Caco-2 (cell line): Measurements from ENCODE around the gene RBP4. TPM values are rescaled to one million over a fixed set of nuclear protein-coding genes. Genes with fewer than 3 reads are reported as not detected.

Source experiments
- BruUV-seq: library from RNA; stranded (reverse); fragments of 400-500 nt; replicated peaks from 2 replicates; lab custom pipeline; 2021; lab: Mats Ljungman, UMichigan
- CTCF ChIA-PET: fragments of 300-600 bp; sonication (Branson Sonifier 250); formaldehyde crosslinking; loops from one replicate; lab custom pipeline; 2022; ENCODE audit warnings: antibody characterized with exemption; lab: Charles Lee
- POLR2A ChIA-PET: fragments of 300-600 bp; sonication (Branson Sonifier 250); formaldehyde crosslinking; loops from one replicate; lab custom pipeline; 2022; ENCODE audit warnings: antibody characterized with exemption; lab: Charles Lee
- DNase-seq, 2 experiments: peaks; one replicate each; pipeline versions ENCODE4 v3.0.0 to v3.0.0-alpha.2; 2020 to 2022
- H3K27me3 ChIP-seq: replicated peaks from 2 replicates; pipeline ENCODE4 v1.6.0; 2011; ENCODE audit warnings: low read length; ENCODE audit not compliant: control insufficient read depth, insufficient read depth
- H3K36me3 ChIP-seq: 2 replicates; pipeline ENCODE4 v1.5.1; 2011; ENCODE audit warnings: low read length; ENCODE audit not compliant: control insufficient read depth, insufficient read depth
- H3K4me1 ChIP-seq: fragments of 250-450 bp; sonication (Bioruptor Pico); 2 replicates; pipeline ENCODE4 v1.5.1; 2020; ENCODE audit warnings: mild to moderate bottlenecking
- H3K4me3 ChIP-seq: 2 replicates; pipeline ENCODE4 v1.5.1; 2011; ENCODE audit warnings: low read depth, mild to moderate bottlenecking, control low read depth, low read length
- H3K9me3 ChIP-seq: fragments of 250-450 bp; sonication (Bioruptor Pico); 2 replicates; pipeline ENCODE4 v1.5.1; 2020; ENCODE audit warnings: mild to moderate bottlenecking, moderate library complexity
- H3K27ac Mint-ChIP-seq: one replicate; pipeline ENCODE4 v1.8.0; 2022; ENCODE audit warnings: mixed read lengths; ENCODE audit not compliant: unreplicated experiment
- H3K27me3 Mint-ChIP-seq: one replicate; pipeline ENCODE4 v1.8.0; 2022; ENCODE audit warnings: mixed read lengths; ENCODE audit not compliant: insufficient read depth, unreplicated experiment
- H3K36me3 Mint-ChIP-seq: one replicate; pipeline ENCODE4 v1.8.0; 2022; ENCODE audit warnings: mild to moderate bottlenecking, mixed read lengths; ENCODE audit not compliant: insufficient read depth, unreplicated experiment
- H3K4me1 Mint-ChIP-seq: one replicate; pipeline ENCODE4 v1.8.0; 2022; ENCODE audit warnings: low read depth, mixed read lengths; ENCODE audit not compliant: unreplicated experiment
- H3K4me3 Mint-ChIP-seq: one replicate; pipeline ENCODE4 v1.8.0; 2022; ENCODE audit warnings: mild to moderate bottlenecking, moderate library complexity, mixed read lengths; ENCODE audit not compliant: unreplicated experiment
- H3K9me3 Mint-ChIP-seq: one replicate; pipeline ENCODE4 v1.8.0; 2022; ENCODE audit warnings: mixed read lengths; ENCODE audit not compliant: unreplicated experiment
- CTCF ChIP-seq, 2 experiments: fragments of 200-600 bp in 1 of 2; IDR thresholded peaks; 1 replicate in 1 of 2; 2 replicates in 1 of 2; pipeline versions ENCODE4 v1.5.1 to v1.8.0; 2011 to 2022; ENCODE audit warnings: antibody characterized with exemption in 1 of 2, control low read depth in 1 of 2, inconsistent platforms in 1 of 2, low read depth in 1 of 2, low read length in 1 of 2, mild to moderate bottlenecking in 1 of 2, moderate library complexity in 1 of 2; ENCODE audit not compliant: insufficient read depth in 1 of 2, severe bottlenecking in 1 of 2, unreplicated experiment in 1 of 2
- intact Hi-C: fragments of 100-400 bp; cut with micrococcal nuclease; formaldehyde crosslinking; loops from one replicate; pipeline ENCODE4 v1.10.0; 2022; ENCODE audit not compliant: unreplicated experiment
- total RNA-seq: library from RNA; stranded (reverse); gene quantifications from 2 replicates; pipeline ENCODE4 v1.2.3, GENCODE V29; 2022

Gene RBP4
- total RNA-seq, 1 experiment from 2014 or later: 255 TPM

- POLR2A ChIA-PET: no interaction called here
- peak overlapping the region; percentile 65 for H3K4me3 ChIP-seq
- H3K4me3 Mint-ChIP-seq: peak overlapping the region; percentile 81
- no peak for TF ChIP-seq CTCF (IDR thresholded peaks at IDR 0.05; ENCODE audit: insufficient read depth in 1 of 2, low read depth in 1 of 2, low read length in 1 of 2, severe bottlenecking in 1 of 2, unreplicated experiment in 1 of 2)
- H3K36me3 ChIP-seq: no peaks in the 10 kb centered on the region
- no peak for DNase-seq
- no peaks in the 10 kb centered on the region for H3K27me3 Mint-ChIP-seq
- no peaks in the 10 kb centered on the region for H3K27me3 ChIP-seq
- CTCF ChIA-PET: interaction anchor here (0.6 kb wide), 1 partner anchor 127 kb away, joined by 3 read pairs; no protein-coding TSS in a partner anchor
- no peaks in the 10 kb centered on the region for H3K36me3 Mint-ChIP-seq
- peak overlapping the region; percentile 58 for H3K27ac Mint-ChIP-seq
- H3K9me3 Mint-ChIP-seq: no peaks in the 10 kb centered on the region
- peaks cover 11% of the 10 kb centered on the region for H3K4me1 Mint-ChIP-seq
- peaks cover 29% of the 10 kb centered on the region for H3K4me1 ChIP-seq
- H3K9me3 ChIP-seq: no peaks in the 10 kb centered on the region
- intact Hi-C loops: no loop called here
- BruUV-seq: TSS peak; percentile 42
These were observed 33.5 kb downstream of the RBP4 start for GRCh38 chr10:93567277-93568104.

- Mint-ChIP-seq H3K36me3 (no peaks in the 10 kb centered on the region), H3K27me3 (no peaks in the 10 kb centered on the region), H3K4me1 (peaks cover 14% of the 10 kb centered on the region), H3K9me3 (no peaks in the 10 kb centered on the region), H3K27ac (peak within 1 kb of the TSS; percentile 58), H3K4me3 (peak within 1 kb of the TSS; percentile 81)
- Histone ChIP-seq H3K27me3 (no peaks in the 10 kb centered on the region), H3K4me3 (peak within 1 kb of the TSS; percentile 65), H3K4me1 (peaks cover 29% of the 10 kb centered on the region), H3K36me3 (no peaks in the 10 kb centered on the region), H3K9me3 (no peaks in the 10 kb centered on the region)
- intact Hi-C loops: no loop called here
- ChIA-PET POLR2A (interaction anchor here (0.6 to 1.0 kb wide), 2 partner anchors 10 to 12 kb away, joined by 3 to 4 read pairs; no protein-coding TSS in a partner anchor), CTCF (interaction anchor here (0.6 to 0.9 kb wide), 2 partner anchors 12 to 114 kb away, joined by 4 to 6 read pairs; no protein-coding TSS in a partner anchor)
- BruUV-seq: no TSS peak
- TF ChIP-seq CTCF (IDR thresholded peaks at IDR 0.05; ENCODE audit: insufficient read depth in 1 of 2, low read depth in 1 of 2, low read length in 1 of 2, severe bottlenecking in 1 of 2, unreplicated experiment in 1 of 2): no peak
- DNase-seq: peak; percentile 81 to 82
These were observed 34.4 kb downstream of the RBP4 start, which contains the start of gene FFAR4 for GRCh38 chr10:93566435-93567276. Gene FFAR4, plus strand, starts transcription at chr10:93566665. Its CDS starts 56 bp downstream, at chr10:93566721.

- H3K27ac Mint-ChIP-seq: no peak overlapping the region
- POLR2A ChIA-PET: no interaction called here
- intact Hi-C loops: no loop called here
These were observed 35.6 kb downstream of the RBP4 start for GRCh38 chr10:93565446-93565845.

More at GRCh38 chr10:93565446-93565845, 35.6 kb downstream of the RBP4 start:
- BruUV-seq: no TSS peak
- H3K27me3 Mint-ChIP-seq: no peaks in the 10 kb centered on the region
- no peak for DNase-seq
- no peaks in the 10 kb centered on the region for H3K27me3 ChIP-seq
- H3K36me3 ChIP-seq: no peaks in the 10 kb centered on the region
- H3K9me3 ChIP-seq: no peaks in the 10 kb centered on the region
- CTCF ChIA-PET: no interaction called here
- peaks cover 8% of the 10 kb centered on the region for H3K4me1 Mint-ChIP-seq
- H3K4me3 ChIP-seq: no peak overlapping the region
- H3K4me3 Mint-ChIP-seq: peak overlapping the region; percentile 42
- no peak for TF ChIP-seq CTCF (IDR thresholded peaks at IDR 0.05; ENCODE audit: insufficient read depth in 1 of 2, low read depth in 1 of 2, low read length in 1 of 2, severe bottlenecking in 1 of 2, unreplicated experiment in 1 of 2)
- H3K4me1 ChIP-seq: peaks cover 18% of the 10 kb centered on the region
- H3K36me3 Mint-ChIP-seq: no peaks in the 10 kb centered on the region
- H3K9me3 Mint-ChIP-seq: no peaks in the 10 kb centered on the region
